RWPE2 (cell line): Measurements from ENCODE around the gene TECR.

Source experiments
- ATAC-seq: fragments of 200-7000 bp; cut with Tn5 transposase; 3 replicates; pipeline ENCODE4 v1.9.1; 2021; ENCODE audit warnings: low read depth
- DNase-seq: peaks from one replicate; pipeline ENCODE4 v3.0.0-alpha.2; 2020; ENCODE audit warnings: low spot score
- H3K27ac ChIP-seq: fragments of 450-650 bp; 2 replicates; pipeline ENCODE4 v1.5.1; 2017; ENCODE audit warnings: mild to moderate bottlenecking; ENCODE audit not compliant: poor library complexity, severe bottlenecking
- H3K27me3 ChIP-seq: fragments of 250-450 bp; sonication (Bioruptor Pico); 2 replicates; pipeline ENCODE4 v1.5.1; 2021; ENCODE audit warnings: mild to moderate bottlenecking, moderate library complexity; ENCODE audit not compliant: insufficient read depth, poor library complexity, severe bottlenecking
- H3K36me3 ChIP-seq: fragments of 250-450 bp; sonication (Bioruptor Pico); 2 replicates; pipeline ENCODE4 v1.5.1; 2020; ENCODE audit warnings: low read depth, mild to moderate bottlenecking, moderate library complexity
- H3K4me1 ChIP-seq: fragments of 250-450 bp; sonication (Bioruptor Pico); 2 replicates; pipeline ENCODE4 v1.5.1; 2021; ENCODE audit warnings: mild to moderate bottlenecking, moderate library complexity; ENCODE audit not compliant: insufficient read depth, poor library complexity, severe bottlenecking
- H3K4me3 ChIP-seq: fragments of 250-450 bp; sonication (Bioruptor Pico); 2 replicates; pipeline ENCODE4 v1.5.1; 2021; ENCODE audit warnings: mild to moderate bottlenecking, moderate library complexity; ENCODE audit not compliant: severe bottlenecking
- H3K9me3 ChIP-seq: fragments of 250-450 bp; sonication (Bioruptor Pico); 2 replicates; pipeline ENCODE4 v1.5.1; 2021; ENCODE audit warnings: mild to moderate bottlenecking, moderate library complexity; ENCODE audit not compliant: severe bottlenecking
- CTCF ChIP-seq: fragments of 450-650 bp; IDR thresholded peaks from one replicate; pipeline ENCODE4 v1.5.1; 2017; ENCODE audit warnings: mild to moderate bottlenecking, moderate library complexity; ENCODE audit not compliant: poor library complexity, severe bottlenecking

Gene TECR

GRCh38 chr19:14530005-14530348, 583 bp downstream of the TECR start:
- Histone ChIP-seq H3K4me1 (peaks cover 33% of the 10 kb centered on the region), H3K9me3 (no peaks in the 10 kb centered on the region), H3K27me3 (no peaks in the 10 kb centered on the region), H3K36me3 (peaks cover 15% of the 10 kb centered on the region), H3K4me3 (peak overlapping the region; percentile 60), H3K27ac (peak overlapping the region; percentile 98)
- TF ChIP-seq CTCF = no peak
- DNase-seq (no peak), ATAC-seq (no peak)

GRCh38 chr19:14530506-14530905, 1.1 kb downstream of the TECR start:
- TF ChIP-seq CTCF = no peak
- DNase-seq (no peak), ATAC-seq (no peak)
- Histone ChIP-seq H3K27me3 (no peaks in the 10 kb centered on the region), H3K4me1 (peaks cover 28% of the 10 kb centered on the region), H3K9me3 (no peaks in the 10 kb centered on the region), H3K36me3 (peaks cover 17% of the 10 kb centered on the region), H3K4me3 (peak overlapping the region; percentile 60), H3K27ac (peak overlapping the region; percentile 98)

DNA sequence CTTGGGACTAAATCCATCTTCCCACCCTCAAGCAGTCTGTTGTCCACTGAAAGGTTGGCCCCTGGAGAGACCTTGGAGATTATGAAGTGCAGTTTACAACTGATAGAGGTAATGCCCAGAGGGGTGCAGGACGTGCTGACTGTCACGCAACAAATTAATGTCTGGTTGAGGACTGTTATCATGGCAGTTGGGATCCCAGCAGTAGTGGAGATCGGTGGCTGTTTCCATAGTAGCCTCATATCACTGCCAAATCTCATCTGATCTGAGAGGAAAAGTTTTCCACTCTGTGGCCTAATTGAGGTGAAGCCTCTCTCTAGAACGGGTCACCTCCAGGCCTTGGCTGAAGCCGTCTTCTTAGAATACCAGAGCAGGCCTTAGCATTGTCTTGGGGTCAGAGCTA, 4.1 kb downstream of the TECR start:
- ATAC-seq = no peak
- no peak for TF ChIP-seq CTCF
- H3K4me3 ChIP-seq = no peak overlapping the region
- peaks cover 24% of the 10 kb centered on the region for H3K36me3 ChIP-seq
- no peaks in the 10 kb centered on the region for H3K27me3 ChIP-seq
- peaks cover 14% of the 10 kb centered on the region for H3K4me1 ChIP-seq
- no peak for DNase-seq
- no peak overlapping the region for H3K27ac ChIP-seq
- H3K9me3 ChIP-seq = no peaks in the 10 kb centered on the region

DNA sequence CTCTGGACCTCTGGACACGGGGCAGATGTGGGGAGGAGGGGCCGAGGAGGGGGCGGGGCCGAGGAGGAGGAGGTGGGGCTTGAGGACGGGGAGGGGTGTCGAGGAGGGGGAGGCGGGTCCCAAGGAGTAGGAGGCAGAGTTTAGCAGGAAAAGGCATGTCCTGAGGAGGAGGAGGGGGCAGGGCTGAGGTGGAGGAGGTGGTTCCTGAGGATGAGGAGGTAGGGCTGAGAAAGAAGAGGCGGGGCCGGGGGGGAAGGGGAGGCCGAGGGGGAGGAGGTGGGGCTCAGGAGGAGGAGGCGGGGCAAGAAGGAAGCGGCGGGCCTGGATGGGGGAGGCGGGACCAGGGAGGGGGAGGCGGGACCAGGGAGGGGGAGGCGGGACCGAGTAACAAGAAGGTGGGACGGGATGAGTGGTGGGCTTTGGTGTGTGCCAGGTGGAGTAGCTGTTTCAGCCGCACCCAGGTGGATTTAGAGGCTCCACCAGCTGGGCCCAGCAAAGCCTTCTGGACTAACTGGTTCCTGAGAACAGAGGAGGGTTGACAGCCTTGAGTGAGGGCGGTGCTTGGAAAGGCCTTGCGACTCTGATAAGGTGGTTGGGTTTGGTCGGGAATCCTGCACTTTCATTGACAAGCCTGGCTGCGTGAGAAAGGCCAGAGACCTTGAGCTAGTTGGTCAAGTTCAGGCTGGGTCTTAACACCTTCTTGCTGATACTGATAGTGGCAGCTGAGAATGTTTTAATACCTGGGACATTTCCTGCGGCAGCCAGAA, 7.7 kb downstream of the TECR start:
- H3K36me3 ChIP-seq = peaks cover 18% of the 10 kb centered on the region
- peaks cover 6% of the 10 kb centered on the region for H3K4me1 ChIP-seq
- no peaks in the 10 kb centered on the region for H3K27me3 ChIP-seq
- peak overlapping the region; percentile 11 for H3K4me3 ChIP-seq
- peak overlapping the region; percentile 9 for H3K27ac ChIP-seq
- no peaks in the 10 kb centered on the region for H3K9me3 ChIP-seq
- DNase-seq (peak; percentile 94), ATAC-seq (peak; percentile 91)
- TF ChIP-seq CTCF = no peak
